Activated T-cell treated with anti-CD3 and anti-CD28 coated beads for 48 hours (primary cell): ENCODE results near the gene TLR3.
"Not testable (repeated sequence)": the region's sequence is repeated elsewhere in the genome, so short reads cannot be mapped to it uniquely, and the experiment has no call there.

Source experiments
- DNase-seq: peaks from one replicate; pipeline ENCODE4 v3.0.0-alpha.2; 2020; ENCODE audit warnings: low read depth

The TLR3 gene

GRCh38 chr4:186068581-186069348 is at the start of gene TLR3:
Gene TLR3 (plus strand): TSS chr4:186069156. CDS start chr4:186076620, 7,464 bp downstream.
- DNase-seq, result no peak

GRCh38 chr4:186019269-186019668 is 49.7 kb upstream of the TLR3 start:
- DNase-seq, result no peak

GRCh38 chr4:186020106-186020792 is 48.7 kb upstream of the TLR3 start:
- no peak for DNase-seq

- no peak for DNase-seq
These were observed 48.1 kb upstream of the TLR3 start for GRCh38 chr4:186020793-186021407.

- no peak for DNase-seq
These were observed 47.3 kb upstream of the TLR3 start for GRCh38 chr4:186021461-186022167.

- no peak for DNase-seq
These were observed 45.0 kb upstream of the TLR3 start for GRCh38 chr4:186023975-186024374.

- DNase-seq, result no peak
These were observed 44.1 kb upstream of the TLR3 start for GRCh38 chr4:186024637-186025407.

GRCh38 chr4:186025408-186025690 is 43.6 kb upstream of the TLR3 start:
- no peak for DNase-seq

- DNase-seq, result no peak
These were observed 41.6 kb upstream of the TLR3 start for GRCh38 chr4:186027405-186027804.

GRCh38 chr4:186029571-186030398 is 39.2 kb upstream of the TLR3 start:
- DNase-seq, result no peak

- DNase-seq, result no peak
These were observed 38.6 kb upstream of the TLR3 start for GRCh38 chr4:186030399-186030775.

GRCh38 chr4:186030795-186031194 is 38.2 kb upstream of the TLR3 start:
- no peak for DNase-seq

- DNase-seq, result no peak
These were observed 36.7 kb upstream of the TLR3 start for GRCh38 chr4:186032259-186032658.

GRCh38 chr4:186033027-186033426 is 35.9 kb upstream of the TLR3 start:
- DNase-seq, result no peak

GRCh38 chr4:186034613-186035012 is 34.3 kb upstream of the TLR3 start:
- not testable (repeated sequence) for DNase-seq

- no peak for DNase-seq
These were observed 31.9 kb upstream of the TLR3 start for GRCh38 chr4:186036976-186037581.

GRCh38 chr4:186037692-186038658 is 31.0 kb upstream of the TLR3 start:
- no peak for DNase-seq

GRCh38 chr4:186039697-186040096 is 29.3 kb upstream of the TLR3 start:
- DNase-seq, result no peak

GRCh38 chr4:186040316-186040715 is 28.6 kb upstream of the TLR3 start:
- DNase-seq, result no peak
